ENCODE data around the gene USP35. TPM values are rescaled to one million over a fixed set of nuclear protein-coding genes. Genes with fewer than 3 reads are reported as not detected.
"Not testable (repeated sequence)": the region's sequence is repeated elsewhere in the genome, so short reads cannot be mapped to it uniquely, and the experiment has no call there.

The USP35 gene
- total and polyA plus RNA-seq, 2 donors (not counting 1 experiment from before 2014, with no cell fraction given) = 4.8 to 6.0 TPM

GRCh38 chr11:78221396-78222315 lies 32.9 kb downstream of the USP35 start:
- no peaks in the 10 kb centered on the region for H3K9me3 ChIP-seq (ENCODE audit: control extremely low read depth in 1 of 3, control insufficient read depth in 2 of 3, insufficient read depth in 1 of 3, low read length in 2 of 3)
- ChIA-PET CTCF (interaction anchor here (1.3 kb wide), 1 partner anchor 343 kb away, joined by 3 read pairs; no protein-coding TSS in a partner anchor), POLR2A (no interaction called here)
- Mint-ChIP-seq H3K27ac (no peak overlapping the region), H3K4me3 (no peak overlapping the region), H3K27me3 (no peaks in the 10 kb centered on the region), H3K4me1 (peaks cover 35% of the 10 kb centered on the region), H3K9me3 (ENCODE audit: insufficient read depth) (no peaks in the 10 kb centered on the region)
- H3K36me3 ChIP-seq (replicated peaks in 1 of 2; ENCODE audit: control extremely low read depth in 1 of 2, control insufficient read depth in 1 of 2, extremely low read depth in 1 of 2, insufficient read depth in 2 of 2, low read length in 1 of 2) = peaks cover 3 to 41% of the 10 kb centered on the region in 2 experiments
- no peak for ATAC-seq (ENCODE audit: low read depth)
- no peak overlapping the region for H3K4me3 ChIP-seq (ENCODE audit: control extremely low read depth in 1 of 5, extremely low read depth in 1 of 5, insufficient read depth in 1 of 5, low read depth in 2 of 5, low read length in 4 of 5)
- H4K20me1 ChIP-seq (ENCODE audit: control insufficient read depth, insufficient read depth, low read length, poor library complexity, severe bottlenecking) = no peaks in the 10 kb centered on the region
- no peaks in the 10 kb centered on the region for H3K79me2 ChIP-seq (ENCODE audit: control insufficient read depth, insufficient read depth, low read length)
- H3K4me1 ChIP-seq (ENCODE audit: control insufficient read depth in 2 of 2, insufficient read depth in 2 of 2, low read length in 2 of 2) = peaks cover 27 to 29% of the 10 kb centered on the region in 2 donors
- 98% methylated on average over 4 of the region's 13 CpGs for WGBS (ENCODE audit: insufficient coverage)
- no peak overlapping the region for H3K27ac ChIP-seq (ENCODE audit: low read length in 2 of 2)
- no peak for TF ChIP-seq EZH2 (IDR thresholded peaks at IDR 0.05; ENCODE audit: borderline replicate concordance, insufficient read depth, low read depth, low read length, poor library complexity, severe bottlenecking)
- TF ChIP-seq CTCF (IDR thresholded peaks at IDR 0.05) = no peak
- intact Hi-C loops (cut with micrococcal nuclease) = no loop called here
- H3K27me3 ChIP-seq (replicated peaks in 1 of 4; ENCODE audit: control extremely low read depth in 1 of 4, control insufficient read depth in 3 of 4, insufficient read depth in 4 of 4, low read length in 3 of 4) = no peaks in the 10 kb centered on the region
- no peak overlapping the region for H3K9ac ChIP-seq (ENCODE audit: low read length)
- no peak overlapping the region for H2AFZ ChIP-seq (ENCODE audit: insufficient read depth, low read depth, low read length, poor library complexity, severe bottlenecking)
- DNase-seq = no peak
- no peak overlapping the region for H3K4me2 ChIP-seq (replicated peaks; ENCODE audit: low read depth, low read length, poor library complexity, severe bottlenecking)

GRCh38 chr11:78222726-78223125 lies 34.0 kb downstream of the USP35 start:
- peaks cover 45% of the 10 kb centered on the region for H3K4me1 Mint-ChIP-seq
- ATAC-seq (ENCODE audit: low read depth); H4K20me1 ChIP-seq (ENCODE audit: control insufficient read depth, insufficient read depth, low read length, poor library complexity, severe bottlenecking); intact Hi-C loops (cut with micrococcal nuclease); H3K27ac Mint-ChIP-seq; DNase-seq; H3K9me3 Mint-ChIP-seq (ENCODE audit: insufficient read depth); H3K9me3 ChIP-seq (ENCODE audit: control extremely low read depth in 1 of 3, control insufficient read depth in 2 of 3, insufficient read depth in 1 of 3, low read length in 2 of 3); H2AFZ ChIP-seq (ENCODE audit: insufficient read depth, low read depth, low read length, poor library complexity, severe bottlenecking); H3K27me3 ChIP-seq (replicated peaks in 1 of 4; ENCODE audit: control extremely low read depth in 1 of 4, control insufficient read depth in 3 of 4, insufficient read depth in 4 of 4, low read length in 3 of 4); POLR2A ChIA-PET; H3K79me2 ChIP-seq (ENCODE audit: control insufficient read depth, insufficient read depth, low read length); H3K27ac ChIP-seq (ENCODE audit: low read length in 2 of 2); H3K27me3 Mint-ChIP-seq; H3K4me3 ChIP-seq (ENCODE audit: control extremely low read depth in 1 of 5, extremely low read depth in 1 of 5, insufficient read depth in 1 of 5, low read depth in 2 of 5, low read length in 4 of 5): not testable (repeated sequence)
- Histone ChIP-seq H3K9ac (ENCODE audit: low read length) (peak overlapping the region; percentile 33), H3K4me1 (ENCODE audit: control insufficient read depth in 2 of 2, insufficient read depth in 2 of 2, low read length in 2 of 2) (peaks cover 35 to 40% of the 10 kb centered on the region in 2 donors), H3K4me2 (replicated peaks; ENCODE audit: low read depth, low read length, poor library complexity, severe bottlenecking) (peak overlapping the region; percentile 67), H3K36me3 (replicated peaks in 1 of 2; ENCODE audit: control extremely low read depth in 1 of 2, control insufficient read depth in 1 of 2, extremely low read depth in 1 of 2, insufficient read depth in 2 of 2, low read length in 1 of 2) (peaks cover 3 to 42% of the 10 kb centered on the region in 2 experiments)
- 70% methylated on average over 4 of the region's 10 CpGs for WGBS (ENCODE audit: insufficient coverage)
- peak overlapping the region; percentile 80 for H3K4me3 Mint-ChIP-seq
- CTCF ChIA-PET = interaction anchor here (1.2 to 1.3 kb wide), 2 partner anchors 207 to 342 kb away, joined by 3 read pairs; no protein-coding TSS in a partner anchor
